ENCODE measurements around the gene LRRC59. TPM values are rescaled to one million over a fixed set of nuclear protein-coding genes. Genes with fewer than 3 reads are reported as not detected.

LRRC59 gene
- total RNA-seq, 2 donors from 2014 or later: 87.9 to 98.2 TPM

DNA sequence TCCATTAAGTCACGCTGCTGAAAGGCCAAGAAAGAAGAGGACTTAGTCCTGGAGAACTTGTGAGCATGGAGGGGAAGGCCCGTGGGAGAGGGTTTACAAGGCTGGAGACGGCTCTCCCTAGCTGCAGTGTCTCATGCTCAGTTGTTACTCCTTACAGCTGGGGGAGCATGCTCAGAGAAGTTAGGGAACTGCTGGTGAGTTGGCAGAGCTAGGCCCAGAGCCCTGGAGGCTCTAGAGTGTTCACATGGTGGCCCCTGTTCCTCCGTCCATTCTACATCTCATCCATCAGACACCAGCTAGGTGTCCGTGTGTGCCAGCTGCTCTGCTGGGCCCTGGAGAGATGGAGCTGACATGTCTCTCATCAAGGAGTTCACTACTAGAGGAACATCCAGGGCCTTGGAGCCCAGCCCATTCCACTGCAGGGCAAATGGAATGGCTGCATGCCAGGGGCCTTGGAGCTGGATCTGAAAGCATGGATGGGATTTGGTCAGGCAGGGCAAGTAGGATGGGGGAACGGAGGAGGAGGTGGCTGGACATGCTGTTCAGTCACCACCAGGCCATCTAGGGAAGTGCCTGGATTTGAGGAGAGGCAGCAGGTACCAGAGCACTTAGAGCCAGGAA lies 45.1 kb downstream of the LRRC59 start:
- peak; percentile 42 for DNase-seq
- H3K9ac ChIP-seq (ENCODE audit: extremely low read depth, low read length, poor library complexity, severe bottlenecking): no peak overlapping the region
- WGBS, 2 experiments (ENCODE audit: insufficient coverage in 1 of 2, insufficient read length in 1 of 2): 91 to 97% methylated on average over 6 of the region's 6 CpGs
- H3K36me3 ChIP-seq (ENCODE audit: control insufficient read depth, insufficient read depth, low read length): peaks cover 36% of the 10 kb centered on the region
- H3K4me1 ChIP-seq (ENCODE audit: control insufficient read depth, insufficient read depth, low read length): peaks cover 10% of the 10 kb centered on the region
- H3K27ac Mint-ChIP-seq: no peak overlapping the region
- H3K4me1 Mint-ChIP-seq: peaks cover 14% of the 10 kb centered on the region
- TF ChIP-seq, protein P1, sequence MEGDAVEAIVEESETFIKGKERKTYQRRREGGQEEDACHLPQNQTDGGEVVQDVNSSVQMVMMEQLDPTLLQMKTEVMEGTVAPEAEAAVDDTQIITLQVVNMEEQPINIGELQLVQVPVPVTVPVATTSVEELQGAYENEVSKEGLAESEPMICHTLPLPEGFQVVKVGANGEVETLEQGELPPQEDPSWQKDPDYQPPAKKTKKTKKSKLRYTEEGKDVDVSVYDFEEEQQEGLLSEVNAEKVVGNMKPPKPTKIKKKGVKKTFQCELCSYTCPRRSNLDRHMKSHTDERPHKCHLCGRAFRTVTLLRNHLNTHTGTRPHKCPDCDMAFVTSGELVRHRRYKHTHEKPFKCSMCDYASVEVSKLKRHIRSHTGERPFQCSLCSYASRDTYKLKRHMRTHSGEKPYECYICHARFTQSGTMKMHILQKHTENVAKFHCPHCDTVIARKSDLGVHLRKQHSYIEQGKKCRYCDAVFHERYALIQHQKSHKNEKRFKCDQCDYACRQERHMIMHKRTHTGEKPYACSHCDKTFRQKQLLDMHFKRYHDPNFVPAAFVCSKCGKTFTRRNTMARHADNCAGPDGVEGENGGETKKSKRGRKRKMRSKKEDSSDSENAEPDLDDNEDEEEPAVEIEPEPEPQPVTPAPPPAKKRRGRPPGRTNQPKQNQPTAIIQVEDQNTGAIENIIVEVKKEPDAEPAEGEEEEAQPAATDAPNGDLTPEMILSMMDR (conservative IDR thresholded peaks at IDR 0.05): no peak
- H3K36me3 Mint-ChIP-seq (ENCODE audit: low read depth): peaks cover 59% of the 10 kb centered on the region
- peaks cover 5% of the 10 kb centered on the region for H3K27me3 Mint-ChIP-seq (ENCODE audit: insufficient read depth)
- H3K9me3 Mint-ChIP-seq: no peaks in the 10 kb centered on the region
- no peak overlapping the region for H3K4me3 Mint-ChIP-seq
- H3K9me3 ChIP-seq (ENCODE audit: control insufficient read depth, low read length): no peaks in the 10 kb centered on the region
- no peaks in the 10 kb centered on the region for H3K27me3 ChIP-seq (ENCODE audit: control insufficient read depth, insufficient read depth, low read length, poor library complexity, severe bottlenecking)
- H3K27ac ChIP-seq (ENCODE audit: low read depth, low read length): no peak overlapping the region
- no peak overlapping the region for H3K4me3 ChIP-seq (ENCODE audit: low read length)

DNA sequence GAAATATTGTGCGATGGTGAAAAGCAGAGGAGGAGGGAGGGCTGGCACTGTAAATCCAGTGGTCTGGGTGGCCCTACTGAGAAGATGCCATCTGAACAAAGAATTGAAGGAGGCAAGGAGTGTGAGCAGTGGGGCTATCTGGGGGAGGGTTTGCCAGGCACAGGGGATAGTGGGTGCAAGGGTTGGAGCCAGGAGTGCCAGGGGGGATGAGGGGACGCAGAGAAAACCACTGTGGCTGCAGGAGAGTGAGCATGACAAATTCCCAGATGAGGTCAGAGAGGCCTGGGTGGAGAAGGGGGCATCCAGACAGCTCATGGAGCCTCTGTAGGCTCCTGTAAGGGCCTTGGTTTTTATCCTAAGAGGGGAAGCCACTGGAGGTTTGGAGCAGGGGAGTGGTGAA lies 46.6 kb downstream of the LRRC59 start:
- H3K9me3 ChIP-seq (ENCODE audit: control insufficient read depth, low read length): no peaks in the 10 kb centered on the region
- peak; percentile 42 for DNase-seq
- H3K4me1 ChIP-seq (ENCODE audit: control insufficient read depth, insufficient read depth, low read length): peaks cover 10% of the 10 kb centered on the region
- 83 to 93% methylated on average over 2 of the region's 2 CpGs for WGBS, 2 experiments (ENCODE audit: insufficient coverage in 1 of 2, insufficient read length in 1 of 2)
- no peaks in the 10 kb centered on the region for H3K27me3 ChIP-seq (ENCODE audit: control insufficient read depth, insufficient read depth, low read length, poor library complexity, severe bottlenecking)
- H3K27ac Mint-ChIP-seq: peak overlapping the region; percentile 44
- TF ChIP-seq, protein P1 (conservative IDR thresholded peaks at IDR 0.05): no peak
- H3K4me1 Mint-ChIP-seq: peaks cover 20% of the 10 kb centered on the region
- no peak overlapping the region for H3K9ac ChIP-seq (ENCODE audit: extremely low read depth, low read length, poor library complexity, severe bottlenecking)
- no peak overlapping the region for H3K27ac ChIP-seq (ENCODE audit: low read depth, low read length)
- H3K9me3 Mint-ChIP-seq: no peaks in the 10 kb centered on the region
- peaks cover 24% of the 10 kb centered on the region for H3K36me3 ChIP-seq (ENCODE audit: control insufficient read depth, insufficient read depth, low read length)
- no peak overlapping the region for H3K4me3 Mint-ChIP-seq
- H3K36me3 Mint-ChIP-seq (ENCODE audit: low read depth): peaks cover 49% of the 10 kb centered on the region
- H3K27me3 Mint-ChIP-seq (ENCODE audit: insufficient read depth): peaks cover 5% of the 10 kb centered on the region
- H3K4me3 ChIP-seq (ENCODE audit: low read length): no peak overlapping the region

DNA sequence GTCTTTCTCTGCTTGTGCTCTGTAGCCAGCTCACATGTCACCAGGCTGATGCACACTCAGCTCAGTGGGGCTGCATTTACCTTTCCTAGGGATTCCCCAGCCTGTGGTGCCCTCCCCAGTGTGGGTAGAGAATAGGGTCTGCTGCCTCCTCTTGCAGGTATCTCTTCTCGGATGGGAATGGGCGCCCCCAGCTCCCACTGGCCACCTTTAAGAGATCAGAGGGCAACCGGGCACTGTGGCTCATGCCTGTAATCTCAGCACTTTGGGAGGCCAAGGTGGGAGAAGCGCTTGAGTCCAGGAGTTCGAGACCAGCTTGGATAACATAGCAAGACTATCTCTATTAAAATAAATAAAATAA lies 48.1 kb downstream of the LRRC59 start:
- peak; percentile 39 for DNase-seq
- peaks cover 10% of the 10 kb centered on the region for H3K4me1 ChIP-seq (ENCODE audit: control insufficient read depth, insufficient read depth, low read length)
- Mint-ChIP-seq H3K4me3 (no peak overlapping the region), H3K4me1 (peaks cover 28% of the 10 kb centered on the region), H3K36me3 (ENCODE audit: low read depth) (peaks cover 33% of the 10 kb centered on the region), H3K27me3 (ENCODE audit: insufficient read depth) (peaks cover 14% of the 10 kb centered on the region), H3K9me3 (no peaks in the 10 kb centered on the region), H3K27ac (no peak overlapping the region)
- H3K4me3 ChIP-seq (ENCODE audit: low read length): no peak overlapping the region
- H3K27ac ChIP-seq (ENCODE audit: low read depth, low read length): no peak overlapping the region
- H3K9ac ChIP-seq (ENCODE audit: extremely low read depth, low read length, poor library complexity, severe bottlenecking): no peak overlapping the region
- TF ChIP-seq, protein P1 (conservative IDR thresholded peaks at IDR 0.05): no peak
- H3K36me3 ChIP-seq (ENCODE audit: control insufficient read depth, insufficient read depth, low read length): peaks cover 9% of the 10 kb centered on the region
- H3K9me3 ChIP-seq (ENCODE audit: control insufficient read depth, low read length): no peaks in the 10 kb centered on the region
- H3K27me3 ChIP-seq (ENCODE audit: control insufficient read depth, insufficient read depth, low read length, poor library complexity, severe bottlenecking): peaks cover 10% of the 10 kb centered on the region
- WGBS, 2 experiments (ENCODE audit: insufficient coverage in 1 of 2, insufficient read length in 1 of 2): 81 to 93% methylated on average over 3 to 5 of the region's 5 CpGs
